CD14-positive monocyte (primary cell): ENCODE measurements around the gene CDC37. TPM values are rescaled to one million over a fixed set of nuclear protein-coding genes. Genes with fewer than 3 reads are reported as not detected.

ENCODE experiments used
- DNase-seq, 3 donors: peaks; one replicate each; pipeline ENCODE4 v3.0.0-alpha.2; 2011 to 2022
- H2AFZ ChIP-seq: 2 replicates; pipeline ENCODE4 v1.6.0; 2012; ENCODE audit warnings: mild to moderate bottlenecking, low read depth, low read length, inconsistent platforms; ENCODE audit not compliant: insufficient read depth, poor library complexity, severe bottlenecking
- H3K27ac ChIP-seq, 2 donors: 1 replicate in 1 of 2; 2 replicates in 1 of 2; pipeline ENCODE4 v1.5.1; 2012 to 2013; ENCODE audit warnings: low read length in 2 of 2, control low read depth in 1 of 2, inconsistent platforms in 1 of 2, low read depth in 1 of 2, mild to moderate bottlenecking in 1 of 2
- H3K27me3 ChIP-seq, 2 donors: one replicate each; pipeline versions ENCODE4 v1.6.0 to v1.6.1; 2011 to 2013; ENCODE audit warnings: low read length in 2 of 2; ENCODE audit not compliant: control insufficient read depth in 2 of 2, insufficient read depth in 2 of 2
- H3K36me3 ChIP-seq, 2 donors: replicated peaks in 1 of 2; 1 replicate in 1 of 2; 2 replicates in 1 of 2; pipeline versions ENCODE4 v1.5.1 to v1.6.1; 2012 to 2013; ENCODE audit warnings: low read length in 2 of 2, control low read depth in 1 of 2, inconsistent platforms in 1 of 2, mild to moderate bottlenecking in 1 of 2; ENCODE audit not compliant: insufficient read depth in 2 of 2, control insufficient read depth in 1 of 2
- H3K4me1 ChIP-seq, 2 donors: 1 replicate in 1 of 2; 2 replicates in 1 of 2; pipeline versions ENCODE4 v1.5.1 to v1.6.1; 2012 to 2013; ENCODE audit warnings: low read length in 2 of 2, control low read depth in 1 of 2, inconsistent platforms in 1 of 2, mild to moderate bottlenecking in 1 of 2, moderate library complexity in 1 of 2; ENCODE audit not compliant: insufficient read depth in 2 of 2, control insufficient read depth in 1 of 2
- H3K4me2 ChIP-seq: replicated peaks from 2 replicates; pipeline ENCODE3; 2012; ENCODE audit warnings: low read length, moderate library complexity, mild to moderate bottlenecking; ENCODE audit not compliant: poor library complexity, severe bottlenecking; ENCODE audit errors: extremely low read depth
- H3K4me3 ChIP-seq, 3 experiments: fragments of 200-600 bp in 1 of 3; sonication (generic) in 1 of 3; replicated peaks in 1 of 3; 1 replicate in 2 of 3; 2 replicates in 1 of 3; pipeline ENCODE4 v1.5.1; 2011 to 2013; ENCODE audit warnings: low read length in 3 of 3, mild to moderate bottlenecking in 3 of 3, control low read depth in 2 of 3, low read depth in 2 of 3, inconsistent platforms in 1 of 3, moderate library complexity in 1 of 3
- H3K79me2 ChIP-seq: 2 replicates; pipeline ENCODE4 v1.6.0; 2012; ENCODE audit warnings: mild to moderate bottlenecking, control low read depth, inconsistent platforms, low read length, moderate library complexity; ENCODE audit not compliant: insufficient read depth
- H3K9ac ChIP-seq: 2 replicates; pipeline ENCODE4 v1.6.0; 2017; ENCODE audit warnings: low read length, mild to moderate bottlenecking; ENCODE audit not compliant: insufficient read depth, poor library complexity, severe bottlenecking
- H3K9me3 ChIP-seq, 2 donors: replicated peaks in 1 of 2; 1 replicate in 1 of 2; 2 replicates in 1 of 2; pipeline versions ENCODE4 v1.5.1 to v1.6.1; 2012 to 2013; ENCODE audit warnings: low read length in 2 of 2, control low read depth in 1 of 2; ENCODE audit not compliant: control insufficient read depth in 1 of 2, insufficient read depth in 1 of 2
- H4K20me1 ChIP-seq: 2 replicates; pipeline ENCODE4 v1.6.0; 2012; ENCODE audit warnings: mild to moderate bottlenecking, low read length, control low read depth, moderate library complexity; ENCODE audit not compliant: insufficient read depth
- H3K27ac Mint-ChIP-seq, 7 donors: one replicate each; pipeline ENCODE4 v1.8.0; 2020; ENCODE audit warnings: mild to moderate bottlenecking in 7 of 7, mixed read lengths in 7 of 7, moderate library complexity in 6 of 7, inconsistent platforms in 2 of 7
- H3K27me3 Mint-ChIP-seq, 3 donors: one replicate each; pipeline ENCODE4 v1.8.0; 2021 to 2022; ENCODE audit warnings: low read depth in 3 of 3, mild to moderate bottlenecking in 3 of 3, mixed read lengths in 3 of 3, moderate library complexity in 3 of 3, inconsistent platforms in 1 of 3
- H3K36me3 Mint-ChIP-seq, 2 donors: one replicate each; pipeline ENCODE4 v1.8.0; 2020; ENCODE audit warnings: mixed read lengths in 2 of 2, inconsistent platforms in 1 of 2, mild to moderate bottlenecking in 1 of 2
- H3K4me1 Mint-ChIP-seq: one replicate; pipeline ENCODE4 v1.8.0; 2020; ENCODE audit warnings: mild to moderate bottlenecking, mixed read lengths
- H3K4me3 Mint-ChIP-seq, 2 donors: one replicate each; pipeline ENCODE4 v1.8.0; 2020; ENCODE audit warnings: mild to moderate bottlenecking in 2 of 2, mixed read lengths in 2 of 2, moderate library complexity in 1 of 2
- H3K9me3 Mint-ChIP-seq, 7 donors: one replicate each; pipeline ENCODE4 v1.8.0; 2020 to 2022; ENCODE audit warnings: mixed read lengths in 7 of 7, mild to moderate bottlenecking in 6 of 7, moderate library complexity in 6 of 7, inconsistent platforms in 2 of 7
- CTCF ChIP-seq: fragments of 200-600 bp; IDR thresholded peaks from one replicate; pipeline ENCODE4 v1.8.0; 2022; ENCODE audit warnings: antibody characterized with exemption, mild to moderate bottlenecking
- WGBS: methylation state at CpG from one replicate; pipeline ENCODE4 v1.1.5; 2013; ENCODE audit warnings: missing lambda C conversion rate; ENCODE audit not compliant: insufficient coverage; 5-methylcytosine and 5-hydroxymethylcytosine counted together
- intact Hi-C, 2 donors: fragments of 100-400 bp; cut with micrococcal nuclease; formaldehyde crosslinking; loops; one replicate each; pipeline versions ENCODE4 v1.15.0 to v1.15.1; 2023
- polyA plus RNA-seq, 3 donors: library from polyadenylated mRNA; depleted of rRNA in 1 of 3; unstranded in 2 of 3; stranded (reverse) in 1 of 3; fragments of 300-500 nt in 2 of 3; fragments of >200 nt in 1 of 3; fragmentation: Illumina TruSeq in 2 of 3; gene quantifications; 1 replicate in 2 of 3; 2 replicates in 1 of 3; pipeline ENCODE4 v1.2.3, GENCODE V29; 2012 to 2021

Gene CDC37
- polyA plus RNA-seq, 3 donors, result 49.3 to 575 (median 54.9) TPM

- H3K9me3 ChIP-seq, result no peaks in the 10 kb centered on the region
- H3K9ac ChIP-seq, result no peak overlapping the region
- peaks cover 21% of the 10 kb centered on the region for H3K79me2 ChIP-seq
- H3K27ac ChIP-seq, result no peak overlapping the region
- H2AFZ ChIP-seq, result no peak overlapping the region
- Mint-ChIP-seq H3K36me3 (peaks cover 4 to 8% of the 10 kb centered on the region in 2 donors), H3K4me1 (peaks cover 81% of the 10 kb centered on the region), H3K27me3 (peaks cover 15 to 26% (median 17%) of the 10 kb centered on the region in 3 donors), H3K9me3 (peaks cover 0 to 4% (median 0%) of the 10 kb centered on the region in 7 donors), H3K27ac (peak overlapping the region in 6 of 7 donors; percentile 77 to 93 (median 91)), H3K4me3 (no peak overlapping the region)
- peaks cover 87 to 94% of the 10 kb centered on the region in 2 donors for H3K4me1 ChIP-seq
- intact Hi-C loops, result loop anchor here in 1 of 2 donors (10.0 kb wide), 1 partner anchor 159 kb away; the partner anchor contains the start of genes CDKN2D and KRI1
- no peak for TF ChIP-seq CTCF
- H4K20me1 ChIP-seq, result peaks cover 17% of the 10 kb centered on the region
- no peaks in the 10 kb centered on the region for H3K36me3 ChIP-seq
- DNase-seq, result no peak
- H3K27me3 ChIP-seq, result peaks cover 3 to 15% of the 10 kb centered on the region in 2 donors
- WGBS, result 100% methylated on average over 2 of the region's 6 CpGs
- H3K4me2 ChIP-seq, result no peak overlapping the region
- no peak overlapping the region for H3K4me3 ChIP-seq
Measured at GRCh38 chr19:10406191-10406590, 2.8 kb upstream of the CDC37 start.

- TF ChIP-seq CTCF, result no peak
- intact Hi-C loops, result loop anchor here (1.0 to 10.0 kb wide), 4 partner anchors 16 to 160 kb away; partner anchors contain the start of genes PDE4A (in 2 of the 2), CDKN2D (in 1 of the 2) and KRI1 (in 1 of the 2)
- Histone ChIP-seq H3K4me2 (peak overlapping the region; percentile 96), H3K4me3 (peak overlapping the region in 1 of 3 experiments; percentile 98), H3K4me1 (peaks cover 89 to 96% of the 10 kb centered on the region in 2 donors), H3K9ac (no peak overlapping the region), H3K36me3 (peaks cover 0 to under 1% of the 10 kb centered on the region in 2 donors), H4K20me1 (peaks cover 28% of the 10 kb centered on the region), H2AFZ (no peak overlapping the region), H3K79me2 (peaks cover 31% of the 10 kb centered on the region), H3K27me3 (peaks cover 3 to 15% of the 10 kb centered on the region in 2 donors), H3K9me3 (no peaks in the 10 kb centered on the region), H3K27ac (peak overlapping the region in 1 of 2 donors; percentile 23)
- under 1% methylated on average over 24 of the region's 43 CpGs for WGBS
- Mint-ChIP-seq H3K27me3 (peaks cover 15 to 26% (median 17%) of the 10 kb centered on the region in 3 donors), H3K27ac (peak overlapping the region in 6 of 7 donors; percentile 91 to 99 (median 98)), H3K4me3 (peak overlapping the region; percentile 94 to 95), H3K4me1 (peaks cover 84% of the 10 kb centered on the region), H3K9me3 (peaks cover 0 to 4% (median 0%) of the 10 kb centered on the region in 7 donors), H3K36me3 (peaks cover 7 to 8% of the 10 kb centered on the region in 2 donors)
- DNase-seq, result peak; percentile 60 to 79 (median 72)
Measured at GRCh38 chr19:10404888-10405820, 1.8 kb upstream of the CDC37 start.
